GM18907 (cell line): Measurements from ENCODE around the gene IL17RA.
"Not testable (repeated sequence)": the region's sequence is repeated elsewhere in the genome, so short reads cannot be mapped to it uniquely, and the experiment has no call there.

Experiments used
- ATAC-seq: cut with Tn5 transposase; IDR thresholded peaks from one replicate; pipeline ENCODE4 v1.9.1; 2021; ENCODE audit warnings: mild to moderate bottlenecking, moderate library complexity; ENCODE audit not compliant: unreplicated experiment

The IL17RA gene

GRCh38 chr22:17084554-17085276 is at the start of gene IL17RA:
Gene IL17RA (plus strand): TSS chr22:17085000. CDS start chr22:17085092, 92 bp downstream.
- ATAC-seq, result peak; percentile 91

GRCh38 chr22:17035246-17035645 is 49.6 kb upstream of the IL17RA start:
- ATAC-seq, result no peak

DNA sequence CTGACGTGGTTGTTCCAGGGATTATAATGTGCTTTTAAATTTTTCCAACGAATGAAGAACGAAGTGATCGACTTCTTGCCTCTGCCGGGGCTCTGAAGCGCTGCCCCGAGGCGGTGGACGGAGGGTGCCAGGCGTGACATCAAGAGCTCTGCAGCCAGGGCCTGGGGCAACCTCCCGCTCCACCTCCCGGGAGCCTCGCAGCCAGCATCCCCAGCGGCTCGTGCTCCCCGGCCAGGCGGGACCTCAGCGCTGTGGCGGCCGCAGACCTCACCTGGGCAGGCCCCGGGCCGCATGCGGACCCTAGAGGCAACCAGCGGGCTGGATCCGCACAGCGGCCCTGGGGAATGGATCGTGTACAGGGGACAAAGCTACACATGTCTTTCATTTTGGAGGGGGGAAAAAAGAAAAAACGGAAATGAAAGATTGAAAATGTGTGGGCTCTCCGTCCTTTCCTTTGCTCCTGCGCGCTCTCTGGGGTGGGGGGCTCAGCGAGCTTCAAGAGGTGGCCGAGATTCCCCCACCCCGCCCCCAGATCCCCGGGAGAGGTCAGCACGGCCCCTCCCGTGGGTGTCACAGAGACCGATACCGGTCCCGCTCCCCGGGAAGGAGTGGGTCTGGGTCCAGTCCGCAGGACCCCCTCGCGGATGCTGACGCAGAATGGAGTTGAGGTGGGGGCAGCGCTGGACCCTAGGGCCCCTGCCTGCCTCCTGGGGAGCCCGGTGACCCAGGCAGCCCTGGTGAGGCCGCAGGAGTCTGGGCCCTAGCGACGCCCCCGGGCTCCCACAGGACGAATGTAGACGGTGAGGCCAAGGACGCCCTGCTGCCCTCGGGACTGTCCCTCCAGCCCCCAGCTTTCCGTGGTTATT is 48.6 kb upstream of the IL17RA start:
- not testable (repeated sequence) for ATAC-seq

GRCh38 chr22:17036842-17037711 is 47.7 kb upstream of the IL17RA start:
- ATAC-seq, result not testable (repeated sequence)

GRCh38 chr22:17043521-17043920 is 41.3 kb upstream of the IL17RA start:
- ATAC-seq, result no peak

GRCh38 chr22:17046566-17047348 is 38.0 kb upstream of the IL17RA start:
- ATAC-seq, result no peak

DNA sequence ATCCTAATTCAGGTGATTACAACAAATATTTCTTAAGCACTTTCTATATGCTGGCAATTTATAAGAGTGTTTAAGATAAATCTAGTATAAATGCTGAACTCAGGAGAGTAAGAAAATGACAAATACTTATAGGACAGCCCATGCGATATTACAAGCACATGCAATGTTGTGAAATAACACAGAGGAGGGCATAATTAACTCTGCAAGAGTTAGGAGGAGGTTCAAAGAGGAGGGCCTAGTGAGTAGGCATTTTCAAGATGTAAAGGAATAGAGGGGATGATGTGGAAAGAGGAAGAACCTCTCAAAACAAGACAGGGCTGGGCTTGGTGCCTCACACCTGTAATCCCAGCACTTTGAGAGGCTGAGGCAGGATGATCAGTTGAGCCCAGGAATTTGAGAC is 37.1 kb upstream of the IL17RA start:
- ATAC-seq, result no peak

DNA sequence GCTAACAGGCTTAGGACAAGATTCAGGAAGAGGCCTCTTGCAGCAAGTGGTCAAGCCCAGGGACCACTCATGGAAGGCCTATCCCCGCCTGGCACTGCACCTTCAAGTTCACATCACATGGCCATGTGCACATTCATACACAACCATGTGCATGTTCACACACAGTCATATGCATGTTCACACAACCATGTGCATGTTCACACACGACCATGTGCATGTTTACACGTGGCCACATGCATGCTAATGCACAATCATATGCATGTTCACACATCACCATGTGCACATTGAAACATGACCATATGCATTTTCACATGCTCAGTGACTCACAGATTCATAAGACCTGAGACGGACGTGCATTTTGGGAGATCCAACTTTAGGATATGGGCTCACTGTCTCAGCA is 28.7 kb upstream of the IL17RA start:
- no peak for ATAC-seq

DNA sequence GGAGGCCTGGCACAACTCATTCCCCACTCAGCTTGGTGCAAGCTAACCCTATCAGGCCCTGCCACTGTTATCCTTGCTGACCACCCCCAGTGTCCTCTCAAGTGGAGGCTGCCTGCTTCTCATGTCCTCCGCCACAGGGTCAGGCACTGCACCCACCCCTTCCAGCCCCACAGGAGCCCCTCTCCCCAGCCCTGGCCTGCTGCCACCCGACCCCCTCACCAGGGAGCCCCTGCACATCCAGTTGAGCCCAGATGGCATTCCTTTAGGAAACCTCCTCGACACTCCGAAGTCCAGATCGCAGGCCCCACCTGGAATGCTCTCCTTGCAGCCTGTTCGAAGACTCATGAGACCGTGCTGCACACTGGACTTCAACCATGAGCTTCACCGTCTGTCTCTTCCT is 28.0 kb upstream of the IL17RA start:
- no peak for ATAC-seq

- ATAC-seq, result no peak
Measured at GRCh38 chr22:17057959-17058814, 26.6 kb upstream of the IL17RA start.

- ATAC-seq, result no peak
Measured at GRCh38 chr22:17060126-17060525, 24.7 kb upstream of the IL17RA start.

GRCh38 chr22:17063411-17064106 is 21.2 kb upstream of the IL17RA start:
- no peak for ATAC-seq

GRCh38 chr22:17064498-17065100 is 20.2 kb upstream of the IL17RA start:
- ATAC-seq, result no peak

DNA sequence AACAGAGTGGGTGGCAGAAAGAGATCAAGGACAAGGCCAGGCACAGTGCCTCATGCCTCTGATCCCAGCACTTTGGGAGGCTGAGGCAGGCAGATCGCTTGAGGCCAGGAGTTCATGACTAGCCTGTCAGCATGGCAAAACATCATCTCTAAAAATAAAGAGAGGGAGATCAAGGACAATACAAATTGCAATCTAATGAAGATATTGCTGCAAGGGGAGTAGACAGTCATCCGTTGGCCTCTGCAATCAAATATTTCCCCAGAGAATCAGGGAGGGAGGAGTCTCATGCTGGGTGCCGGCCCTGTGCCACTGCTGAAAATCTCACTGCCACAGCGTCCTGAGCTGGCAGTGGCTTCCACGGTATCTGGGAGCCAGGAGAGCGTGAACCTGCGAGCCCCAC is 19.4 kb upstream of the IL17RA start:
- no peak for ATAC-seq

DNA sequence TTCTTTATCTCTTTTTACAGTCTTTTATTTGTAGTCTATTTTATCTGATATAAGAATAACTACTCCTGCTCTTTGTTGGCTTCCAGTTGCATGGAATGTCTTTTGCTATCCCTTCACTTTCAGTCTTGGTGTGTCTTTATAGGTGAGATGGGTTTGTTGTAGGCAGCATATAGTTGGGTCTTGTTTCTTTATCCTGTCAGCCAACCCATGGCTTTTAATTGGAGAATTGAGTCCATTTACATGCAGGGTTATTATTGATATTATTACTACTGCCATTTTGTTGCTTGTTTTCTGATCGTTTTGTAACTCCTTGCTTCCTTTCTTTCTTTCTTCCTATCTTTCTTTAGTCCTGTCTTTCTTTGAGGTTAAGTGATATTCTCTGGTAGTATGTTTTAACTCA is 11.9 kb upstream of the IL17RA start:
- no peak for ATAC-seq

DNA sequence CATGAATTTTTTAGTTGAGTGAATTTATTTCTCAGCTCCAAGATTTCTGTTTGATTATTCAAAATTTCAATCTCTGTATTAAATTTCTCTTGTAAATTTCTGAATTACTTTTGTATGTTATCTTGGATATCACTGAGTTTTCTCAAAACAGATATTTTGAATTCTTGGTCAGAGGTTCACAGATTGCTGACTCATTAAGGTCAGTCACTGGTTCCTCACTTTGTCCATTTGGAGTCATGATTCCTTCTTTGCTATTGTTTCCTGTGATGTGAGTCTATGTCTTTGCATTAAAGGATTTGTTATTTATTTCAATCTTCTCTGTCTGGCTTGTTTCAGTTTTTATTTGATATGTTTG is 10.2 kb upstream of the IL17RA start:
- no peak for ATAC-seq

- ATAC-seq, result no peak
Measured at GRCh38 chr22:17077255-17077654, 7.5 kb upstream of the IL17RA start.

- no peak for ATAC-seq
Measured at GRCh38 chr22:17079572-17079971, 5.2 kb upstream of the IL17RA start.

- ATAC-seq, result no peak
Measured at GRCh38 chr22:17083255-17083654, 1.5 kb upstream of the IL17RA start.
